D721Med (cell line): ENCODE measurements around the gene DCAKD.

Experiments used
- DNase-seq: peaks from one replicate; pipeline ENCODE4 v3.0.0; 2011; ENCODE audit warnings: low spot score; ENCODE audit not compliant: insufficient read length
- FAIRE-seq: peaks from 2 replicates; lab custom pipeline; 2011; peaks lifted over from hg19 to GRCh38; lab: Jason Lieb, UNC
- CTCF ChIP-seq: IDR thresholded peaks from 2 replicates; pipeline ENCODE4 v1.5.1; 2012; ENCODE audit warnings: mild to moderate bottlenecking, control low read depth; ENCODE audit not compliant: insufficient read depth; ENCODE audit errors: missing control alignments

Gene DCAKD

GRCh38 chr17:45086391-45086790 is 35.0 kb upstream of the DCAKD start:
- no peak for DNase-seq
- TF ChIP-seq CTCF, result no peak
- FAIRE-seq, result no peak

DNA sequence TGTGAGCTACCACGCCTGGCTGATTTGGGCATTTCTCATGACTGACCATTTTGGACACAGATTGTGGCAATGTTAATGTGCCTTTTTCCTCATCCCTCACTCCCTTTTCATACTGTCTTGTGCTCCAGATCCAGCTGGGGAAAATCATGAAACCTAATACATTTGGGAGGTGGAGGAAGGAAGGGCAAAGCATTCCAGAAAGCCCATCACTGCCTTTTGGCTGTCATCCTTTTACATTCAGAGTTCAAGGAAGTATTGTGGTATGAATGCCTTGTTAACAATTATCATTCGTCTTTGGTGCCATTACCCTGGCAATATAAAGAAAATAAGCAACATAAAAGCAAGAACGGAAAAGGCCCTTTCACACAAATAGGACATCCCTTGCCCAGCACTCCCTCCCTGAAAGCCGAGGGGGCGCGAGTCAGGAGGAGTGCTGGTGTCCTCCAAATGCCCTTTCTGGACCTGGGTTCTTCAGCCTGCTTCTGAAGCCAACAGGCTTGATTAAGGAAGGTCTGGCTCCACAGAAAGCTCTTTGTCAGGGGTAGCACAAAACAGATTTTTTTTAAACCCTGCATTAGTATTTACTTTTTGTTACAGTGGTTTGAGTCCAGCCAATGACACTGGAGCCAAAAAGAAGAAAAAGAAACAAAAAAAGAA is 29.7 kb upstream of the DCAKD start:
- FAIRE-seq, result no peak
- no peak for DNase-seq
- TF ChIP-seq CTCF, result no peak

DNA sequence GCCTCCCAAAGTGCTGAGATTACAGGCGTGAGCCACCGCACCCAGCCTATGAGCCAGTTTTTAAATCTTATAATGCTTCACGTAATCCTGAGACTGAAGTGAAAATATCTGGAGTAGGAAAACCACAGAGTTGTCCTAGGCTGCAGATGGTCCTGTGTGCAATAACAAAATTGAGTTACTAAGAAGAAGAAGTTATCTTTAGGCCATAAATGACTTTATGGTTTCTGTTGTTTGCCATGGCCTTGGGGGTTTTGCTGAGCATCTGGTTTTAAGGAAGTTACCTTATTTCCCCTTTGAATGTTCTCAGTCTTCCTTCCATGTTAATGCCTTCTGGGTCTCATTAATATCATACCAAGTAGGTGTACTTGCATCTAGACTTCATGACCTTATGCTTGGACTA is 26.2 kb upstream of the DCAKD start:
- no peak for FAIRE-seq
- no peak for DNase-seq
- TF ChIP-seq CTCF, result no peak

DNA sequence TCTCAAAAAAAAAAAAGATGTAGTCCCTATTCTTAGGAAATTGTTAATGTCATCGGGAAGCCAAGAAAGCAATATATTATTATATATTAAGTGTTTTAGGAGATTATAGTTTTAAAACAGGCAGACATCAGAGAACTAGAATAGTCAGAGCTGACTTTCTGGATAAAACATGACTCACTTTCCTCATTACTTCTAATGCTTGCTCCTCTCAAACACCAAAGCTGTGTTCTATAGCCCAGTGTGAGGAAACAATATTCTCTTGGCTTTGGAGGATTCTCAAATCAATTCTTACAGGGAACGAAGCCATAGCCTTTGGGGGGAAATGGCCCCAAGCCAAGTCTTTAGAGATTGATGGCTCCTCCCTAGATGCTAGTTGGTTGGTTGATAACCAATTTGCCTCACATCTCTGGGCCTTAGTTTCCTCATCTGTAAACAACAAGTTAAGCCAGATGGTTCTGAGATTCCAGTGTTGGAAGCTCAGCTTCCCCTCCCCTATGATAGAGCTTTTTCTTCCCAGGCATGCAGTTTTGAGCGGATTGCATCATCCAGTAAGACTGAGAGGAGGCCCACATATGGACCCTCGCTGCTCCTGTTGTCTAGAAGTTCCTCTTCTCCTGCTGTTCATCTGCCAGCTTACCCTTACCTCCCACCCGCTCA is 22.1 kb upstream of the DCAKD start:
- no peak for FAIRE-seq
- TF ChIP-seq CTCF, result no peak
- no peak for DNase-seq

GRCh38 chr17:45070809-45071208 is 19.4 kb upstream of the DCAKD start:
- TF ChIP-seq CTCF, result no peak
- FAIRE-seq (no peak), DNase-seq (no peak)

DNA sequence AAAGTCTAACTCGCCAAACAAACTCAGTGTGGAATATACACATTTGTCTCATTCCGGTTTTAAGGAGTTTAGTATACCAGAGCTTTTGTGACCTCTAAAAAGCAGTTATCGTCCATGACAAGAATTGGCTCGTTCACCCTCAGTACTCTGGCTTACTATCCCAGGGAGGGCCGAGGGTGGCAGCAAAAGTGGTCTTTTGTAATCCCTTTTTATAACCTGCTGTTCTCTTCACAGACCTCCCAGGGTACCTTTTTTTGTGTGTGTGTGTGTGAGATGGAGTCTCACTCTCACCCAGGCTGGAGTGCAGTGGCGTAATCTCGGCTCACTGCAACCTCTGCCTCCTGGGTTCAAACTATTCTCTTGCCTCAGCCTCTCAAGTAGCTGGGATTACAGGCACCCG is 18.6 kb upstream of the DCAKD start:
- no peak for FAIRE-seq
- TF ChIP-seq CTCF, result no peak
- DNase-seq, result no peak

DNA sequence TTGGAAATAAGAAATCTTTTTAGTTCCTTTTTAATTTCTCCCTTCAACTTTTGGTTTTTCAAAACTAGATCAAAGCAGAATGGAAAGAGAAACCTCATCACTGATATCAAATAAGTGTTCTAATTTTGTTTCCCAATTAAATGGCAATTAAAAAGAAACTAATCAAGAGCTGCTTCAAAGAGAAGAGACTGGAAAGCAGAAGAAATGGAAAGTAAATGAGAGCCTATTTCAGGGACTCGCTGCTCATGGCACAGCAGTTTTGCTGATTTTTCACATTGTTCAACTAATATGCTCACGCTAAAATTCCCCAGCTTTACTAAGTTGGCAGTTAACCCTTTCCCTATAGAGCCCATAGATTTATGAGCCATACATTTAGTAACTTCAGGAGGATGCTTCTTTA is 16.2 kb upstream of the DCAKD start:
- no peak for TF ChIP-seq CTCF
- no peak for FAIRE-seq
- DNase-seq, result no peak
